Mesenteric fat pad (tissue), 1 donor: Measurements from ENCODE around the gene MOBP. TPM values are rescaled to one million over a fixed set of nuclear protein-coding genes. Genes with fewer than 3 reads are reported as not detected.
"Not testable (repeated sequence)": the region's sequence is repeated elsewhere in the genome, so short reads cannot be mapped to it uniquely, and the experiment has no call there.

Experiments used
- DNase-seq: peaks from one replicate; pipeline ENCODE4 v3.0.0-alpha.2; 2020; ENCODE audit warnings: low spot score
- long read RNA-seq: library from polyadenylated mRNA; unstranded; transcript quantifications from one replicate; pipeline ENCODE4 v2.0.0, GENCODE V29; 2020
- total RNA-seq: library from RNA; stranded (reverse); fragmentation: NEBNext Ultra II Directional; extraction: Animal tissue kit (Norgen Biotek cat#: 25700); gene quantifications from one replicate; pipeline ENCODE4 v1.2.1, GENCODE V29; 2021
- donor health status: DM: yes; HTN: yes; CAD: no.

Gene MOBP
- total RNA-seq = not detected
- long read RNA-seq = 0 reads

- DNase-seq = no peak
Observed at GRCh38 chr3:39467394-39468107, at the start of gene MOBP. TSS of gene MOBP (plus strand) at chr3:39467680. CDS start at chr3:39502070, 34,390 bp downstream.

DNA sequence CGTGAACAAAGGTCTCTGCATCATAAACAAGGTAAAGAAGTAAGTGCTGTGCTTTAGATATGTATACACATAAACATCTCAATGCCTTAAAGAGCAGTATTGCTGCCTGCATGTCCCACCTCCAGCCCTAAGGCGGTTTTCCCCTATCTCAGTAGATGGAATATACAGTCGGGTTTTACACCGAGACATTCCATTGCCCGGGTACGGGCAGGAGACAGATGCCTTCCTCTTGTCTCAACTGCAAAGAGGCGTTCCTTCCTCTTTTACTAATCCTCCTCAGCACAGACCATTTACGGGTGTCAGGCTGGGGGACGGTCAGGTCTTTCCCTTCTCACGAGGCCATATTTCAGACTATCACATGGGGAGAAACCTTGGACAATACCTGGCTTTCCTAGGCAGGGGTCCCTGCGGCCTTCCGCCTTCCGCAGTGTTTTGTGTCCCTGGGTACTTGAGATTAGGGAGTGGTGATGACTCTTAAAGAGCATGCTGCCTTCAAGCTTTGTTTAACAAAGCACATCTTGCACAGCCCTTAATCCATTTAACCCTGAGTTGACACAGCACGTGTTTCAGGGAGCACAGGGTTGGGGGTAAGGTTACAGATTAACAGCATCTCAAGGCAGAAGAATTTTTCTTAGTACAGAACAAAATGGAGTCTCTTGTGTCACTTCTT lies 48.8 kb upstream of the MOBP start:
- DNase-seq = not testable (repeated sequence)

- no peak for DNase-seq
Observed at GRCh38 chr3:39419742-39420315, 47.7 kb upstream of the MOBP start.

GRCh38 chr3:39420543-39420942 lies 46.9 kb upstream of the MOBP start:
- no peak for DNase-seq

DNA sequence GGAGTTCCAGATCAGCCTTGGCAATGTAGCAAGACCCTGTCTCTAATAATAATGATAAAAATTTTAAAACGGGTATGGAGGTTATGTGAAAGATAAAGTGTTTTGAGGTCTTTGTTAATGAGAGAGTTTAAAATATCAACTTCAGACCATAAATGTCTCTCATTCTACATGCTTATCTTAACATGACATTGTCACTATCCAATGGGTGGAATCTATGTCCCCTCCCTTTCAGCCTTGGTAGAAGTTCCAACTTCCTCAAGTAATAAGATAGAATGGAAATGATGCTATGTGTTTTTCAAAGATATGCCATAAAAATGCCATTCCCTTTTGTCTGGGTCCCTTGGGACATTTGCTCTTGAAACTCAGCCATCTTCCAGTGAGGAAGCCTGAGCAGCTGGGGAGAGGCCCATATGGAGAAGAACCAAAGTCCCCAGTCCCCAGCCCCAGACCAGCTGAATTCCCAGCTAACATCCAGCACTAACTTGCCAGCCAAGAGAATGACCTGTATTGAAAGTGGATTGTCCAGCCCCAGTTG lies 44.0 kb upstream of the MOBP start:
- DNase-seq = no peak

DNA sequence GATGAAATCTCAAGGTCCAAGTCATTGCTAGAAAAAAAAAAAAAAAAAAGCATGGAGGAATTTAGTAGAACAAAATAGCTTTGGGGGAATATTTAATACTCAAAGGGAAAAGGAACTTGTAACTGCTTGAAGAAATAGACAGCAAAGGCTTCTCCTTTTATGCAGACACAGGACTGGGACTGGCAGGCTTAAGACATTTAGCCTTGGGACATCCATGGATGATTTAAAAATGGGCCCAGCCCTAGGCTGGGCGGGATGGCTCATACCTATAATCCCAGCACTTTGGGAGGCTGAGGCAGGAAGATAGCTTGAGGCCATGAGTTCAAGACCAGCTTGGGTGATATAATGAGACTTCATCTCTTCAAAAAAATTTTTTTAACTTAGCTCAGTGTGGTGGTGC lies 41.2 kb upstream of the MOBP start:
- DNase-seq = no peak

GRCh38 chr3:39427506-39427905 lies 40.0 kb upstream of the MOBP start:
- DNase-seq = no peak

- no peak for DNase-seq
Observed at GRCh38 chr3:39428745-39429201, 38.7 kb upstream of the MOBP start.

DNA sequence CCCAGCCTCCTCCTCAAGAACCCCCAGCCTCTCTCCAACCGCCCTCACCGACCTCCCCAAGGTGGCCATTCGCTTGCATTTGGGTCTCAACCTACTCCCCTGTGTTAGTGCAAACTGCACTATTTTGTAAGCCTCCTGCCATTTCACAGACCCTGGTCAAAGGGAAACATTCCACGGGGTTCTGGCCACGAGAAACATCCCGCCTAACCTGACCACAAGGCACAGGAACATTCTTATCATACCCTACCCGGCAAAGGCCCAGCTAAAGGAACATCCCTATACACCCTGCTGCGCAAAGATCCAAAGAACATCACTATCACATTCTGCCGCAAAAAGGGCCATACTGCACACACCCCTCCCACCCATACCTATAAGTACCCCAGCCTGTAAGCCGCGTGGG lies 38.0 kb upstream of the MOBP start:
- no peak for DNase-seq

DNA sequence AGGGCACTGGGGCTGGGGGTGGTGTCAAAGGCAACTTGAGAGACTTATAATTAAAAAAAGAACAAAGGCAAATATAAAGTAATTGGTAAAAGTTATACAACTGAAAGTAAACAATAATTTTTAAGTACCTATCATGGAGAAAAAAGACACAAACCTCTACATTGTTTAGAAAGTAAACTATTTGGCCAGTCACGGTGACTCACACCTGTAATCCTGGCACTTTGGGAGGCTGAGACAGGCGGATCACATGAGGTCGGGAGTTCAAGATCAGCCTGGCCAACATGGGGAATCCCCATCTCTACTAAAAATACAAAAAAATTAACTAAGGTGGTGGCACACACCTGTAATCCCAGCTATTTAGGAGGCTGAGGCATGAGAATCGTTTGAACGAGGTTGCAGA lies 35.1 kb upstream of the MOBP start:
- DNase-seq = no peak

DNA sequence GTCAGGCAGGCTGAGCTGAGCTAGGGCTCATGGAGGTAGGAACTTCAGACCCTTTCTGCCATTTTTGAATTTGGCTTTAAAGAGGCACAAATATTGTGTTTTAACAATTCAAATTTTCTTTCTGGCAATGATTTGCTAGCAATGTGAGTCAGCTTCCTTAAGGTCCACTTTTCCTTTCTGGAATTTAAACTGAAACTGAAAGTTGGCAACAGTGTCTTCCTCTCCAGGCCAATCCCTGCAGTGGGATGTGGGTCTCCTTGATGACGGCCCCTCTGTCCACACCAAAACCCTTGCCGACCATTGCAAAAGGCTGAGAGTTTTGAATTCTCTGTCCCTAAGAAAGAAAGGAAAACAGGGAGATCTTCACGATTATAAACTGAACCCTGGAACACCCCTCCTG lies 33.8 kb upstream of the MOBP start:
- DNase-seq = no peak

- no peak for DNase-seq
Observed at GRCh38 chr3:39434574-39434973, 32.9 kb upstream of the MOBP start.

DNA sequence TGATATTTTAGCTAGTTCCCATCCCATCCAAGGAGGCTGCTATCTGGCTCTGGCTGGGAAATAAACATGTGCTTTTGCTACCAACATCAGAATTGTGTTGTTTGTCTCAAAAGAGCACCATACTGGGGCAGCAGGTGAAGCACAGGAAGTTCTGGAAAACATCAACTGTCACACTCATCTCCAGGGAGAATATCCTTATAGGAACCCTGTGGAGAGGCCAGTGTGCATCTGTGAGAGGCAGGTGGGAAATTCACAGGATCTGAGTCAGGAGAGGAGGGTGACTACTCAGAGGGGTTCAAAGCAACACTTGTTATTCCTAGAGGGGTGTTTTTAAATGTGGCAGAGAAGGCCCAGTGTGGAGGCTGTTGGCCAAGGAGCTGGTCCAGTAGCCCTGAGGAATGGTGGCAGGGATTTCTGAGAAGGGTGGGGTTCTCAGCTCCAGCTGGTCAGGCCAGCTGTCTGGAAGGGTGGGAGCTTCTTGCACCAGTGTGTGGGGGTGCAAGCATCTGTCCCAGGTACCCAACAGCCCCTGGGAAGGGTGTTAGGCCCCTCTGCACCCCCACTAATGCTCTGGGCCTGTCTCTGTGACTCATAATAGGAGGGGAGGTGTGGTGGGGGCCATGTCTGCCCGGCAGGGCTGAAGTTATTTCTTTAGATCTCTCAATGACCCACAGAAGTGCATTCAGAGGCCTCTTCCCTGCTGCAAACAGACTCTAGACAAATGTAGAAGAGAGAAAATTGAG lies 32.3 kb upstream of the MOBP start:
- DNase-seq = no peak

GRCh38 chr3:39438880-39439279 lies 28.6 kb upstream of the MOBP start:
- no peak for DNase-seq

- no peak for DNase-seq
Observed at GRCh38 chr3:39440316-39440715, 27.2 kb upstream of the MOBP start.

- DNase-seq = no peak
Observed at GRCh38 chr3:39443530-39443929, 23.9 kb upstream of the MOBP start.

- no peak for DNase-seq
Observed at GRCh38 chr3:39445927-39446326, 21.6 kb upstream of the MOBP start.

- no peak for DNase-seq
Observed at GRCh38 chr3:39446444-39446843, 21.0 kb upstream of the MOBP start.

- DNase-seq = no peak
Observed at GRCh38 chr3:39447637-39448483, 19.6 kb upstream of the MOBP start.

- DNase-seq = no peak
Observed at GRCh38 chr3:39448506-39449233, 18.8 kb upstream of the MOBP start.
